Measurements from ENCODE around the gene ESF1.

- no peak for TF ChIP-seq EZH2phosphoT487 (IDR thresholded peaks at IDR 0.05; ENCODE audit: low read depth, severe bottlenecking, unreplicated experiment)
- no peak for TF ChIP-seq EZH2 (IDR thresholded peaks at IDR 0.05; ENCODE audit: borderline replicate concordance)
Observed at GRCh38 chr20:13791540-13792459, 7.1 kb upstream of the ESF1 start.
